Psoas muscle (tissue), 8 donors: Measurements from ENCODE around the gene FBXO42. TPM values are rescaled to one million over a fixed set of nuclear protein-coding genes. Genes with fewer than 3 reads are reported as not detected.
A peak's percentile ranks its signal among the peaks of the same experiment; 100 is the strongest.
"Not testable (repeated sequence)": the region's sequence is repeated elsewhere in the genome, so short reads cannot be mapped to it uniquely, and the experiment has no call there.

Experiments used
- ATAC-seq, 4 donors: fragments of 200-7000 bp; cut with Tn5 transposase; one replicate each; pipeline ENCODE4 v1.9.1; 2020; ENCODE audit warnings: moderate library complexity in 3 of 4, mild to moderate bottlenecking in 2 of 4
- DNase-seq, 2 donors: peaks; one replicate each; pipeline ENCODE4 v3.0.0-alpha.2; 2020
- H3K27ac ChIP-seq: fragments of 200-600 bp; one replicate; pipeline ENCODE4 v1.8.0; 2022
- H3K27me3 ChIP-seq, 3 donors: fragments of 200-600 bp in 1 of 3; one replicate each; pipeline versions ENCODE4 v1.6.1 to v1.8.0; 2013 to 2022; ENCODE audit warnings: low read length in 2 of 3, mild to moderate bottlenecking in 2 of 3, moderate library complexity in 1 of 3; ENCODE audit not compliant: insufficient read depth in 3 of 3
- H3K36me3 ChIP-seq, 2 donors: fragments of 200-600 bp in 1 of 2; one replicate each; pipeline versions ENCODE4 v1.6.1 to v1.8.0; 2013 to 2022; ENCODE audit warnings: low read depth in 1 of 2, mild to moderate bottlenecking in 1 of 2, moderate library complexity in 1 of 2; ENCODE audit not compliant: insufficient read depth in 1 of 2
- H3K4me1 ChIP-seq: fragments of 200-600 bp; one replicate; pipeline ENCODE4 v1.8.0; 2022
- H3K4me3 ChIP-seq: fragments of 200-600 bp; one replicate; pipeline ENCODE4 v1.8.0; 2022; ENCODE audit warnings: mild to moderate bottlenecking
- H3K9me3 ChIP-seq: fragments of 200-600 bp; one replicate; pipeline ENCODE4 v1.8.0; 2022
- CTCF ChIP-seq: fragments of 200-600 bp; IDR thresholded peaks from one replicate; pipeline ENCODE4 v1.8.0; 2022; ENCODE audit warnings: antibody characterized with exemption
- WGBS, 3 donors: extraction: QIAGEN DNeasy Blood & Tissue Kit; methylation state at CpG; one replicate each; pipeline versions ENCODE4 v1.1.6 to v1.1.7; 2013; 5-methylcytosine and 5-hydroxymethylcytosine counted together
- intact Hi-C, 2 donors: fragments of 100-400 bp; cut with DNase I; formaldehyde crosslinking; loops; one replicate each; pipeline versions ENCODE4 v1.11.0 to v1.14.2; 2022
- polyA plus RNA-seq, 3 donors: library from polyadenylated mRNA; stranded (reverse); fragments of 200-250 nt; gene quantifications; one replicate each; pipeline ENCODE4 v1.2.3, GENCODE V29; 2013
- total RNA-seq, 4 donors: library from RNA; stranded (reverse); fragmentation: NEBNext Ultra II Directional in 2 of 4; extraction: Animal tissue kit (Norgen Biotek cat#: 25700) in 2 of 4; gene quantifications; one replicate each; pipeline versions ENCODE4 v1.2.1 to v1.2.4, GENCODE V29; 2021 to 2023
- donor health status: healthy with polysubstance abuse.
- donor health status: DM: no; HTN: no; CAD: no; lungs with moderate emphysema.
- donor health status: Bipolar disorder and iron deficiency.
- donor health status: healthy.
- donor health status: DM: yes; HTN: yes; CAD: no.
- donor health status: DM: no; HTN: no; CAD: no.
- donor health status: DM: no; HTN: no; CAD: no.
- donor health status: DM: yes; HTN: yes; CAD: no.

The FBXO42 gene
- total and polyA plus RNA-seq, 7 donors: 7.4 to 26.6 (median 18.7) TPM

- DNase-seq (no peak), ATAC-seq (peak in 1 of 4 donors; percentile 9)
- H3K9me3 ChIP-seq: no peaks in the 10 kb centered on the region
- TF ChIP-seq CTCF: no peak
- intact Hi-C loops: loop anchor here (5.0 to 10.0 kb wide), 2 partner anchors 108 to 120 kb away; partner anchors contain the start of genes FBXO42 (in 1 of the 2) and SZRD1 (in 1 of the 2)
- no peak overlapping the region for H3K4me3 ChIP-seq
- 62 to 78% (median 65%) methylated on average over 5 of the region's 5 CpGs for whole genome bisulfite sequencing, 3 donors
- peak overlapping the region; percentile 61 for H3K27ac ChIP-seq
- peaks cover 34% of the 10 kb centered on the region for H3K4me1 ChIP-seq
- H3K36me3 ChIP-seq: peaks cover 1 to 26% of the 10 kb centered on the region in 2 donors
- H3K27me3 ChIP-seq: no peaks in the 10 kb centered on the region
Observed at GRCh38 chr1:16246961-16247360, 105.3 kb downstream of the FBXO42 start.

DNA sequence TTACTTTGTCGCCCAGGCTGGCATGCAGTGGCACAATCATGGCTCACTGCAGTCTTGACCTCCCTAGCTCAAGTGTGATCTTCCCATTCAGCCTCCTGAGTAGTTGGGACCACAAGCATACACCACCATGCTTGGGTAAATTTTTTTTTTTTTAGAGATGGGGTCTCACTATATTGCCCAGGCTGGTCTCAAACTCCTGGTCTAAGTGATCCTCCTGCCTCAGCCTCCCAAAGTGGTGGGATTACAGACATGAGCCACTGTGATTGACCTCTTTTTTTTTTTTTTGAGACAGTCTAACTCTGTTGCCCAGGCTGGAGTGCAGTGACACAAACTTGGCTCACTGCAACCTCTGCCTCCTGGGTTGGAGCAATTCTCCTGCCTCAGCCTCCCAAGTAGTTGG, 106.0 kb downstream of the FBXO42 start:
- not testable (repeated sequence) for DNase-seq, H3K27ac ChIP-seq, H3K27me3 ChIP-seq, H3K4me3 ChIP-seq, H3K9me3 ChIP-seq, ATAC-seq
- Histone ChIP-seq H3K36me3 (peaks cover 0 to 19% of the 10 kb centered on the region in 2 donors), H3K4me1 (peaks cover 34% of the 10 kb centered on the region)
- intact Hi-C loops: loop anchor here (5.0 to 10.0 kb wide), 2 partner anchors 109 to 121 kb away; partner anchors contain the start of genes FBXO42 (in 1 of the 2) and SZRD1 (in 1 of the 2)
- WGBS, 3 donors: 89 to 98% (median 94%) methylated on average over 1 of the region's 1 CpG

GRCh38 chr1:16245476-16246196, 106.6 kb downstream of the FBXO42 start:
- H3K4me3 ChIP-seq: no peak overlapping the region
- DNase-seq (no peak), ATAC-seq (no peak)
- intact Hi-C loops: loop anchor here (2.0 to 10.0 kb wide), 3 partner anchors 57 to 122 kb away; partner anchors contain the start of genes FBXO42 (in 1 of the 2) and SZRD1 (in 1 of the 2)
- peaks cover 34% of the 10 kb centered on the region for H3K4me1 ChIP-seq
- no peak for TF ChIP-seq CTCF
- H3K36me3 ChIP-seq: peaks cover 0 to 13% of the 10 kb centered on the region in 2 donors
- 83 to 89% (median 85%) methylated on average over 9 of the region's 9 CpGs for WGBS, 3 donors
- H3K27me3 ChIP-seq: no peaks in the 10 kb centered on the region
- no peak overlapping the region for H3K27ac ChIP-seq
- H3K9me3 ChIP-seq: no peaks in the 10 kb centered on the region

- no peaks in the 10 kb centered on the region for H3K9me3 ChIP-seq
- 69 to 76% (median 75%) methylated on average over 8 of the region's 8 CpGs for WGBS, 3 donors
- H3K36me3 ChIP-seq: peaks cover 0 to 10% of the 10 kb centered on the region in 2 donors
- H3K27me3 ChIP-seq: no peaks in the 10 kb centered on the region
- intact Hi-C loops: loop anchor here (1.0 to 10.0 kb wide), 5 partner anchors 56 to 167 kb away; partner anchors contain the start of genes FBXO42 (in 1 of the 2) and SZRD1 (in 1 of the 2)
- DNase-seq (no peak), ATAC-seq (no peak)
- H3K4me1 ChIP-seq: peaks cover 30% of the 10 kb centered on the region
- no peak overlapping the region for H3K4me3 ChIP-seq
- TF ChIP-seq CTCF: no peak
- no peak overlapping the region for H3K27ac ChIP-seq
Observed at GRCh38 chr1:16244650-16245285, 107.5 kb downstream of the FBXO42 start.
